K562 (cell line): ENCODE measurements around the gene ZNF213. TPM values are rescaled to one million over a fixed set of nuclear protein-coding genes. Genes with fewer than 3 reads are reported as not detected.
A peak's percentile ranks its signal among the peaks of the same experiment; 100 is the strongest.

ENCODE experiments used
- AFF1 ChIP-seq, 2 experiments: fragments of 450-650 bp; IDR thresholded peaks; 2 replicates each; pipeline ENCODE4 v1.6.1; 2018; ENCODE audit warnings: mild to moderate bottlenecking in 2 of 2, low read depth in 1 of 2; ENCODE audit not compliant: partially characterized antibody in 2 of 2
- FOXK1 ChIP-seq: sonication (generic); formaldehyde crosslinking; IDR thresholded peaks from 2 replicates; pipeline ENCODE4 v1.8.0; 2022; ENCODE audit warnings: missing genetic modification reagents, mild to moderate bottlenecking, borderline replicate concordance
- IRF2 ChIP-seq: sonication (generic); formaldehyde crosslinking; IDR thresholded peaks from 2 replicates; pipeline ENCODE4 v1.8.1; 2022; ENCODE audit warnings: mild to moderate bottlenecking, missing genetic modification reagents
- NKRF ChIP-seq: fragments of 450-650 bp; IDR thresholded peaks from 2 replicates; pipeline ENCODE4 v1.6.1; 2016; ENCODE audit warnings: borderline replicate concordance
- NR2C1 ChIP-seq, 2 experiments: fragments of 450-650 bp; IDR thresholded peaks; 2 replicates each; pipeline ENCODE4 v1.6.1; 2017; ENCODE audit warnings: mild to moderate bottlenecking in 2 of 2, antibody characterized with exemption in 1 of 2, inconsistent platforms in 1 of 2, missing compliant biosample characterization in 1 of 2, missing genetic modification characterization in 1 of 2
- ZHX1 ChIP-seq: fragments of 150-350 bp; conservative IDR thresholded peaks from 2 replicates; pipeline ENCODE4 v1.6.1; 2014; ENCODE audit warnings: low read length
- ZNF318 ChIP-seq, 2 experiments: fragments of 450-650 bp; IDR thresholded peaks; 2 replicates each; pipeline ENCODE4 v1.6.1; 2016; ENCODE audit warnings: mild to moderate bottlenecking in 2 of 2, borderline replicate concordance in 1 of 2, low read depth in 1 of 2, moderate library complexity in 1 of 2
- polyA plus RNA-seq, 8 experiments: library from polyadenylated mRNA; depleted of rRNA in 4 of 8; stranded (reverse) in 5 of 8; unstranded in 3 of 8; fragments of >200 nt; fragmentation: Nextera tagmentation in 2 of 8; fragmentation: Illumina TruSeq in 1 of 8; extraction: Ambion mirVana in 2 of 8; extraction: Trizol in 1 of 8; gene quantifications; 2 replicates each; pipeline versions ENCODE4 v1.2.1 to v1.2.3, GENCODE V29; 2011 to 2014; ENCODE audit warnings: inconsistent platforms in 1 of 8, missing spikeins in 1 of 8
- total RNA-seq, 7 experiments: library from RNA; depleted of rRNA in 6 of 7; stranded (reverse); fragments of >200 nt in 6 of 7; fragmentation: Illumina TruSeq in 2 of 7; extraction: Trizol in 2 of 7; gene quantifications; 2 replicates each; pipeline versions ENCODE4 v1.2.1 to v1.2.3, GENCODE V29; 2011 to 2021; ENCODE audit warnings: low replicate concordance in 1 of 7

Gene ZNF213
- total and polyA plus RNA-seq, 9 of the 15 experiments (the other 6 are each of a cell fraction or from before 2014, with no cell fraction given): 0.49 to 10.0 (median 1.8) TPM

GRCh38 chr16:3174618-3175148 lies 39.9 kb downstream of the ZNF213 start (continued):
- TF ChIP-seq ZHX1 (no peak), AFF1 (IDR thresholded peaks at IDR 0.05; ENCODE audit: low read depth in 1 of 2, partially characterized antibody in 2 of 2) (peak in 1 of 2 experiments; percentile 10), IRF2 (CRISPR knock-in tag) (no peak), ZNF318 (IDR thresholded peaks at IDR 0.05; ENCODE audit: borderline replicate concordance in 1 of 2, low read depth in 1 of 2) (no peak), NR2C1 (IDR thresholded peaks at IDR 0.05) (no peak), NR2C1 (tag; IDR thresholded peaks at IDR 0.05) (no peak), NKRF (0 out of 2 replicates have a peak, but pooled peaks have one; percentile 10), FOXK1 (no peak)
